ENCODE results near the gene HS2ST1. TPM values are rescaled to one million over a fixed set of nuclear protein-coding genes. Genes with fewer than 3 reads are reported as not detected.

HS2ST1 gene
- total and polyA plus RNA-seq, 2 donors (not counting 1 experiment from before 2014, with no cell fraction given): 19.2 to 22.5 TPM

DNA sequence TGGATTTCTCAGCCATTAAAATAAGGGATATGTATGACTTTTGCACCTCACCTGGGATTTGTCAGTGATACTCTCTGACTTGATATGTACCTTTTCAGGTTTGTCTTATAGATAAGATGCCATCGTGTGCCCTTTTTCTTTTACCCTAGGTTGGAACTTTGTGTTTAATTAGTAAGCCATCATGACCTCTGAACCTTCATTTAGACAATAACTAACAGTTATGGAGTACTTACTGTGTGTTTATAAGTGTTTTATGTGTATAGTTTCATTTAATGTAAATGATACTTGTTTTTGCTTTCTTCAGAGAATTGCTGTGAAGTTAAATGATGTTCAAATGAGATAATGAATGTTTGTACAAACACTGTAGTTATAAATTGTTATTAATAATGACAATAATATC, 14.4 kb downstream of the HS2ST1 start:
- H3K9me3 ChIP-seq (ENCODE audit: control insufficient read depth, insufficient read depth, low read depth, low read length): no peaks in the 10 kb centered on the region
- H3K4me2 ChIP-seq (ENCODE audit: extremely low read depth, insufficient read depth, low read length): no peak overlapping the region
- no peaks in the 10 kb centered on the region for H3K4me1 ChIP-seq (ENCODE audit: control insufficient read depth, extremely low read depth, insufficient read depth, low read length)
- no peaks in the 10 kb centered on the region for H3K27me3 ChIP-seq (ENCODE audit: control insufficient read depth, insufficient read depth, low read length)
- H3K9ac ChIP-seq (ENCODE audit: insufficient read depth, low read length): no peak overlapping the region
- TF ChIP-seq, protein P1, sequence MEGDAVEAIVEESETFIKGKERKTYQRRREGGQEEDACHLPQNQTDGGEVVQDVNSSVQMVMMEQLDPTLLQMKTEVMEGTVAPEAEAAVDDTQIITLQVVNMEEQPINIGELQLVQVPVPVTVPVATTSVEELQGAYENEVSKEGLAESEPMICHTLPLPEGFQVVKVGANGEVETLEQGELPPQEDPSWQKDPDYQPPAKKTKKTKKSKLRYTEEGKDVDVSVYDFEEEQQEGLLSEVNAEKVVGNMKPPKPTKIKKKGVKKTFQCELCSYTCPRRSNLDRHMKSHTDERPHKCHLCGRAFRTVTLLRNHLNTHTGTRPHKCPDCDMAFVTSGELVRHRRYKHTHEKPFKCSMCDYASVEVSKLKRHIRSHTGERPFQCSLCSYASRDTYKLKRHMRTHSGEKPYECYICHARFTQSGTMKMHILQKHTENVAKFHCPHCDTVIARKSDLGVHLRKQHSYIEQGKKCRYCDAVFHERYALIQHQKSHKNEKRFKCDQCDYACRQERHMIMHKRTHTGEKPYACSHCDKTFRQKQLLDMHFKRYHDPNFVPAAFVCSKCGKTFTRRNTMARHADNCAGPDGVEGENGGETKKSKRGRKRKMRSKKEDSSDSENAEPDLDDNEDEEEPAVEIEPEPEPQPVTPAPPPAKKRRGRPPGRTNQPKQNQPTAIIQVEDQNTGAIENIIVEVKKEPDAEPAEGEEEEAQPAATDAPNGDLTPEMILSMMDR (conservative IDR thresholded peaks at IDR 0.05 in 1 of 2, IDR thresholded peaks at IDR 0.05 in 1 of 2; ENCODE audit: low read depth in 1 of 2, low read length in 2 of 2): no peak
- no peak for TF ChIP-seq EZH2 (IDR thresholded peaks at IDR 0.05; ENCODE audit: low read length, missing control alignments)
- H3K27ac ChIP-seq (ENCODE audit: insufficient read depth, low read length): no peak overlapping the region
- no peaks in the 10 kb centered on the region for H3K36me3 ChIP-seq (ENCODE audit: control insufficient read depth, insufficient read depth, low read length)
- DNase-seq (ENCODE audit: low read depth in 2 of 2): no peak
- H3K4me3 ChIP-seq (replicated peaks in 1 of 4; ENCODE audit: control extremely low read depth in 1 of 4, insufficient read depth in 1 of 4, low read depth in 3 of 4, low read length in 4 of 4): no peak overlapping the region
- no peaks in the 10 kb centered on the region for H4K20me1 ChIP-seq (ENCODE audit: control insufficient read depth, extremely low read depth, insufficient read depth, low read length)
- no peak overlapping the region for H2AFZ ChIP-seq (ENCODE audit: low read length)
- H3K79me2 ChIP-seq (ENCODE audit: control insufficient read depth, insufficient read depth, low read length): peaks cover 14% of the 10 kb centered on the region

DNA sequence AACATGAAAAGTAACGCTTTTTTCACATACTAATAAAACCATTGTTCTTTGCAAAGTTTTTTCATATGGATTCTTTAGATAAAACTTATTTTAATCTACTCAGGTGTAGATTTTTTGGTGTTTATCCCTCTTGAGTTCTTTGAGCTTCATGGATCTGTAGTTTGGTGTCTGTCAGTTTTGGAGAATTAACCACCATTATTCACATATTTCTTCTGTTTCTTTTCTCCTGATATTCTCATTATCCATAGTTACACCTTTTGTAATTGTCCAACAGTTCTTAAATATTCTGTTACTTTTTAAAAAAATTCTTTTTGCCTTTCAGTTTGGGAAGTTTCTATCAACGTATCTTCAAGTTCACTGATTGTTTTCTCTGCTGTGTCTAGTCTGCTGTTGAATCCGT, 18.6 kb downstream of the HS2ST1 start:
- TF ChIP-seq, protein P1 (conservative IDR thresholded peaks at IDR 0.05 in 1 of 2, IDR thresholded peaks at IDR 0.05 in 1 of 2; ENCODE audit: low read depth in 1 of 2, low read length in 2 of 2): no peak
- TF ChIP-seq EZH2 (IDR thresholded peaks at IDR 0.05; ENCODE audit: low read length, missing control alignments): no peak
- no peaks in the 10 kb centered on the region for H3K27me3 ChIP-seq (ENCODE audit: control insufficient read depth, insufficient read depth, low read length)
- no peak overlapping the region for H3K9ac ChIP-seq (ENCODE audit: insufficient read depth, low read length)
- no peaks in the 10 kb centered on the region for H3K9me3 ChIP-seq (ENCODE audit: control insufficient read depth, insufficient read depth, low read depth, low read length)
- no peak overlapping the region for H3K4me3 ChIP-seq (replicated peaks in 1 of 4; ENCODE audit: control extremely low read depth in 1 of 4, insufficient read depth in 1 of 4, low read depth in 3 of 4, low read length in 4 of 4)
- no peak overlapping the region for H3K27ac ChIP-seq (ENCODE audit: insufficient read depth, low read length)
- no peaks in the 10 kb centered on the region for H3K4me1 ChIP-seq (ENCODE audit: control insufficient read depth, extremely low read depth, insufficient read depth, low read length)
- peaks cover 3% of the 10 kb centered on the region for H3K79me2 ChIP-seq (ENCODE audit: control insufficient read depth, insufficient read depth, low read length)
- no peak for DNase-seq (ENCODE audit: low read depth in 2 of 2)
- H3K36me3 ChIP-seq (ENCODE audit: control insufficient read depth, insufficient read depth, low read length): no peaks in the 10 kb centered on the region
- no peak overlapping the region for H3K4me2 ChIP-seq (ENCODE audit: extremely low read depth, insufficient read depth, low read length)
- no peak overlapping the region for H2AFZ ChIP-seq (ENCODE audit: low read length)
- no peaks in the 10 kb centered on the region for H4K20me1 ChIP-seq (ENCODE audit: control insufficient read depth, extremely low read depth, insufficient read depth, low read length)

DNA sequence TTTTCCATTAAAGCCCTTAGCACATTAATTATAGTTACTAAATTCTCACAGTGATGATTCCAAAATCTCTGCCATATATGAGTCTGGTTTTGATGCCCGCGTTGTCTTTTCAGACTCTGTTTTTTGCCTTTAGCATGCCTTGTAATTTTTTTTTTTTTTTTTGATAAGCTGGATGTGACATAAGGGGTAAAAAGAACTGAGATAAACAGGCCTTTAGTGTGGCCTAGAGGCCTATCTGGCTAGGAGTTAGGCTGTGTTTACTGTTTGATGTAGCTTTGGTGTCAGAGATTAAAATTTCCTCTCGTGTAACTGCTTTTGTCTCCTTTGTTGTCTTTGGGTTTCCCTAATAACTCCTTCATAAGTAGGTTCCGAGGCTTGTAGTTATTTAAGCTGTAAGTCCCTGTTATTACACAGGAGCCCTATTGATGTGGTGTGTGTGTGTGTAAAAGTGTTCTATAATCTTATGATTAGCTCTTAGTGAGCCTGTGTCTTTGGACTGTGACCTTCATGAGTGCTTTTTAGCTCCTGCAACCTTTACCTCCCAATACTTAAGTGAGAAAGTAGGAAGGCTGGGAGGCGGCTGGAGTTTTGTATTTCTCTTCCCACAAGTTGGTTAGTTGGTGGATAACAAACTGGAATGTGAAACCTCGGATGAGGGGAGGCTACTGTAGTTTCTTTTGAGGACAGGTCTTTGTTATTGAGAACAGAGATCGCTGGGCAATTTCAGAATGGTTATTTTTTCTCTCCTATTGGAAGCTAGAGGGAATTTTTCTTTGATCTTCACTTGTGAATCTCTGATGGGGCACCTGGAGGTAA, 19.3 kb downstream of the HS2ST1 start:
- no peaks in the 10 kb centered on the region for H3K36me3 ChIP-seq (ENCODE audit: control insufficient read depth, insufficient read depth, low read length)
- no peak overlapping the region for H3K4me3 ChIP-seq (replicated peaks in 1 of 4; ENCODE audit: control extremely low read depth in 1 of 4, insufficient read depth in 1 of 4, low read depth in 3 of 4, low read length in 4 of 4)
- H3K9ac ChIP-seq (ENCODE audit: insufficient read depth, low read length): no peak overlapping the region
- DNase-seq (ENCODE audit: low read depth in 2 of 2): peak in 1 of 2 donors; percentile 9
- H3K4me2 ChIP-seq (ENCODE audit: extremely low read depth, insufficient read depth, low read length): no peak overlapping the region
- H3K27me3 ChIP-seq (ENCODE audit: control insufficient read depth, insufficient read depth, low read length): no peaks in the 10 kb centered on the region
- no peaks in the 10 kb centered on the region for H4K20me1 ChIP-seq (ENCODE audit: control insufficient read depth, extremely low read depth, insufficient read depth, low read length)
- H3K27ac ChIP-seq (ENCODE audit: insufficient read depth, low read length): no peak overlapping the region
- no peaks in the 10 kb centered on the region for H3K9me3 ChIP-seq (ENCODE audit: control insufficient read depth, insufficient read depth, low read depth, low read length)
- H2AFZ ChIP-seq (ENCODE audit: low read length): no peak overlapping the region
- H3K4me1 ChIP-seq (ENCODE audit: control insufficient read depth, extremely low read depth, insufficient read depth, low read length): no peaks in the 10 kb centered on the region
- no peak for TF ChIP-seq EZH2 (IDR thresholded peaks at IDR 0.05; ENCODE audit: low read length, missing control alignments)
- TF ChIP-seq, protein P1 (conservative IDR thresholded peaks at IDR 0.05 in 1 of 2, IDR thresholded peaks at IDR 0.05 in 1 of 2; ENCODE audit: low read depth in 1 of 2, low read length in 2 of 2): no peak
- peaks cover 3% of the 10 kb centered on the region for H3K79me2 ChIP-seq (ENCODE audit: control insufficient read depth, insufficient read depth, low read length)
